ENCODE results near the gene TMEM156. TPM values are rescaled to one million over a fixed set of nuclear protein-coding genes. Genes with fewer than 3 reads are reported as not detected.

The TMEM156 gene
- total and polyA plus RNA-seq, 4 donors, result 0.58 to 0.70 (median 0.64) TPM

GRCh38 chr4:38950734-38951133 lies 81.5 kb downstream of the TMEM156 start:
- Histone ChIP-seq H3K9me3 (ENCODE audit: control insufficient read depth in 4 of 4, low read length in 3 of 4) (no peaks in the 10 kb centered on the region), H3K27me3 (ENCODE audit: control insufficient read depth in 4 of 4, insufficient read depth in 4 of 4, low read length in 3 of 4) (no peaks in the 10 kb centered on the region), H3K9ac (ENCODE audit: low read depth in 1 of 2, low read length in 2 of 2) (no peak overlapping the region), H3K27ac (ENCODE audit: low read depth in 1 of 2, low read length in 2 of 2) (peak overlapping the region; percentile 45 to 83), H3K4me1 (ENCODE audit: control insufficient read depth in 4 of 4, insufficient read depth in 4 of 4, low read length in 3 of 4) (peaks cover 4 to 35% (median 26%) of the 10 kb centered on the region in 4 donors), H3K4me3 (ENCODE audit: low read depth in 1 of 3, low read length in 3 of 3) (no peak overlapping the region), H3K36me3 (ENCODE audit: control insufficient read depth in 4 of 4, insufficient read depth in 3 of 4, low read depth in 1 of 4, low read length in 3 of 4) (no peaks in the 10 kb centered on the region)
- TF ChIP-seq FOXA2 (IDR thresholded peaks at IDR 0.05) (peak; percentile 40), REST (IDR thresholded peaks at IDR 0.05) (peak; percentile 53), FOXA1 (IDR thresholded peaks at IDR 0.05) (no peak), JUND (IDR thresholded peaks at IDR 0.05) (peak; percentile 22 to 76), EGR1 (IDR thresholded peaks at IDR 0.05; ENCODE audit: low read depth in 2 of 2) (no peak), GABPA (IDR thresholded peaks at IDR 0.05 in 1 of 2, conservative IDR thresholded peaks at IDR 0.05 in 1 of 2) (peak in 1 of 2 donors; percentile 58), YY1 (IDR thresholded peaks at IDR 0.05) (peak; percentile 40), SP1 (IDR thresholded peaks at IDR 0.05) (peak; percentile 83), ATF3 (IDR thresholded peaks at IDR 0.05) (no peak), HNF4A (conservative IDR thresholded peaks at IDR 0.05) (peak; percentile 77 to 87), NR2F2 (IDR thresholded peaks at IDR 0.05) (no peak), HNF4G (IDR thresholded peaks at IDR 0.05) (peak; percentile 58), RXRA (IDR thresholded peaks at IDR 0.05) (peak in 1 of 2 donors; percentile 56), TAF1 (conservative IDR thresholded peaks at IDR 0.05) (no peak), RAD21 (IDR thresholded peaks at IDR 0.05) (peak; percentile 20 to 34)
- TF ChIP-seq, protein P1, sequence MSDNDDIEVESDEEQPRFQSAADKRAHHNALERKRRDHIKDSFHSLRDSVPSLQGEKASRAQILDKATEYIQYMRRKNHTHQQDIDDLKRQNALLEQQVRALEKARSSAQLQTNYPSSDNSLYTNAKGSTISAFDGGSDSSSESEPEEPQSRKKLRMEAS (IDR thresholded peaks at IDR 0.05), result peak; percentile 70
- TF ChIP-seq, protein P2, sequence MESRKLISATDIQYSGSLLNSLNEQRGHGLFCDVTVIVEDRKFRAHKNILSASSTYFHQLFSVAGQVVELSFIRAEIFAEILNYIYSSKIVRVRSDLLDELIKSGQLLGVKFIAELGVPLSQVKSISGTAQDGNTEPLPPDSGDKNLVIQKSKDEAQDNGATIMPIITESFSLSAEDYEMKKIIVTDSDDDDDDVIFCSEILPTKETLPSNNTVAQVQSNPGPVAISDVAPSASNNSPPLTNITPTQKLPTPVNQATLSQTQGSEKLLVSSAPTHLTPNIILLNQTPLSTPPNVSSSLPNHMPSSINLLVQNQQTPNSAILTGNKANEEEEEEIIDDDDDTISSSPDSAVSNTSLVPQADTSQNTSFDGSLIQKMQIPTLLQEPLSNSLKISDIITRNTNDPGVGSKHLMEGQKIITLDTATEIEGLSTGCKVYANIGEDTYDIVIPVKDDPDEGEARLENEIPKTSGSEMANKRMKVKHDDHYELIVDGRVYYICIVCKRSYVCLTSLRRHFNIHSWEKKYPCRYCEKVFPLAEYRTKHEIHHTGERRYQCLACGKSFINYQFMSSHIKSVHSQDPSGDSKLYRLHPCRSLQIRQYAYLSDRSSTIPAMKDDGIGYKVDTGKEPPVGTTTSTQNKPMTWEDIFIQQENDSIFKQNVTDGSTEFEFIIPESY (IDR thresholded peaks at IDR 0.05), result peak; percentile 29
- TF ChIP-seq, protein P3, sequence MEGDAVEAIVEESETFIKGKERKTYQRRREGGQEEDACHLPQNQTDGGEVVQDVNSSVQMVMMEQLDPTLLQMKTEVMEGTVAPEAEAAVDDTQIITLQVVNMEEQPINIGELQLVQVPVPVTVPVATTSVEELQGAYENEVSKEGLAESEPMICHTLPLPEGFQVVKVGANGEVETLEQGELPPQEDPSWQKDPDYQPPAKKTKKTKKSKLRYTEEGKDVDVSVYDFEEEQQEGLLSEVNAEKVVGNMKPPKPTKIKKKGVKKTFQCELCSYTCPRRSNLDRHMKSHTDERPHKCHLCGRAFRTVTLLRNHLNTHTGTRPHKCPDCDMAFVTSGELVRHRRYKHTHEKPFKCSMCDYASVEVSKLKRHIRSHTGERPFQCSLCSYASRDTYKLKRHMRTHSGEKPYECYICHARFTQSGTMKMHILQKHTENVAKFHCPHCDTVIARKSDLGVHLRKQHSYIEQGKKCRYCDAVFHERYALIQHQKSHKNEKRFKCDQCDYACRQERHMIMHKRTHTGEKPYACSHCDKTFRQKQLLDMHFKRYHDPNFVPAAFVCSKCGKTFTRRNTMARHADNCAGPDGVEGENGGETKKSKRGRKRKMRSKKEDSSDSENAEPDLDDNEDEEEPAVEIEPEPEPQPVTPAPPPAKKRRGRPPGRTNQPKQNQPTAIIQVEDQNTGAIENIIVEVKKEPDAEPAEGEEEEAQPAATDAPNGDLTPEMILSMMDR (IDR thresholded peaks at IDR 0.05; ENCODE audit: low read depth, low read length, missing input control), result no peak
- WGBS, result 22% methylated on average over 6 of the region's 6 CpGs
- no peak for DNase-seq (ENCODE audit: low spot score)
